ENCODE measurements around the gene CD9. TPM values are rescaled to one million over a fixed set of nuclear protein-coding genes. Genes with fewer than 3 reads are reported as not detected.
A peak's percentile ranks its signal among the peaks of the same experiment; 100 is the strongest.

The CD9 gene
- total and polyA plus RNA-seq, 4 experiments from 2014 or later = 1.4 to 5.8 (median 4.4) TPM

DNA sequence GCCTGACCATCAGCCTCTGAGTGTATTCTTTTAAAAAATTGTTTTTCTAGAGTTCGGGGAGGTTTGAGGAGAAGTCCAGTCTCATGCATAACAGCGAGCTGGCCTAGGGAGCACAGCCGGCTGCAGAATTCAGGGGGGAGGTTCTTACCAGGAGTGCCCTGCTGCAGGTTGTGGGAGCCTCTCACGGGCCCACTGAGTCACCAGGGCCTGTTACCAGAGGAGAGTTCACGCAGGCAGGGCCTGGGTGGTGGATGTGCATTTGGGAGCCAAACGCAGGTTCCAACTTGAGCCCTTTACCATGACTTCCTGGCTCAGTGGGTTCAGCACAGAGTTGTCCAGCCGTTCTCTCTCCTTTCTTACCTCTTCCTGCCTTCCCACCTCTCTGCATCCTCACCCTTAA lies 14.4 kb downstream of the CD9 start:
- H3K4me1 Mint-ChIP-seq = peaks cover 0 to 5% (median 4%) of the 10 kb centered on the region in 4 donors
- H3K27me3 Mint-ChIP-seq = no peaks in the 10 kb centered on the region
- CTCF ChIA-PET (ENCODE audit: partially characterized antibody) = interaction anchor here (1.7 kb wide), 1 partner anchor 70 kb away, joined by 7 read pairs; no protein-coding TSS in a partner anchor
- Histone ChIP-seq H3K27ac (ENCODE audit: low read depth, low read length) (no peak overlapping the region), H3K27me3 (ENCODE audit: insufficient read depth, low read length) (no peaks in the 10 kb centered on the region), H3K4me3 (ENCODE audit: low read length in 2 of 2) (no peak overlapping the region), H3K4me1 (ENCODE audit: insufficient read depth, low read length) (no peaks in the 10 kb centered on the region), H3K36me3 (ENCODE audit: insufficient read depth, low read length) (no peaks in the 10 kb centered on the region), H3K9me3 (ENCODE audit: control insufficient read depth in 1 of 2, low read length in 2 of 2) (no peaks in the 10 kb centered on the region)
- H3K9me3 Mint-ChIP-seq = no peaks in the 10 kb centered on the region
- no peak for DNase-seq
- H3K4me3 Mint-ChIP-seq = no peak overlapping the region
- no peak overlapping the region for H3K27ac Mint-ChIP-seq
- no peaks in the 10 kb centered on the region for H3K36me3 Mint-ChIP-seq
- intact Hi-C loops (cut with micrococcal nuclease) = no loop called here
- POLR2A ChIA-PET (ENCODE audit: partially characterized antibody) = no interaction called here

DNA sequence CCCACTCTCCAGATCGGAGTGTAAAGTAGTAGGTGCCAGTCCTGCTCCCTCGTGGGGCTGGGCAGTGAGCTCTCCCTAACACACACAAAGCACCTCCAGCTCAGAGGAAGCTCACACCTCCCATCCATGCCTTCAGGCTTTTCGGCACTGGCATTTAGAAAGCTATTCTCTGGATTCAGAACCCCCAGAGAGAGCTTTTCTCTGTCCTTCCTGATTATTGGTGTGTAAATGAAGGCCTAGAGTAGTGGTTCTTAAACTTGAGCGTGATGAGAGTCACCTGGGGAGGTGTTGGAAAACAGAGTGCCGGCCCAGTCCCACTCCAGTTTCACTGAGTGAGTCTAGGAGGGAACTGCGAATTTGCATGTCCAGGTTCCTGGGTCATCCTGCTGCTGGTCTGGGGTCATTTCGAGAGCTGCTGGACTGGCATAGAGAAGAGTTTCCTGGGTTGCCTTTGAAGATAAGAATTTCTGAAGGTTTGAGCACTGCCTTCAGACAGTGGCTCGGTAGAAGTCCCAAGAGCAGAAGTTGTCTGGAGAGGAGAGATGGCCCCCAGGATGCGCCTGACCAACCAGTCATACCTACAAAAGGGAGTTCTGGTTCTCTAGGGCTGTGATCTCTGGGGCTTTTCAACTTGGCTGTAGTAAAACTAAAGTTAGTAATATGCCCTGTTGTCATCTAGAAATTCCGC lies 15.1 kb downstream of the CD9 start:
- no peak for DNase-seq
- peaks cover 0 to 5% (median 4%) of the 10 kb centered on the region in 4 donors for H3K4me1 Mint-ChIP-seq
- H3K36me3 Mint-ChIP-seq = no peaks in the 10 kb centered on the region
- no peaks in the 10 kb centered on the region for H3K27me3 ChIP-seq (ENCODE audit: insufficient read depth, low read length)
- H3K4me3 Mint-ChIP-seq = no peak overlapping the region
- ChIA-PET CTCF (ENCODE audit: partially characterized antibody) (no interaction called here), POLR2A (ENCODE audit: partially characterized antibody) (no interaction called here)
- no peaks in the 10 kb centered on the region for H3K9me3 Mint-ChIP-seq
- no peaks in the 10 kb centered on the region for H3K27me3 Mint-ChIP-seq
- H3K27ac ChIP-seq (ENCODE audit: low read depth, low read length) = no peak overlapping the region
- H3K4me1 ChIP-seq (ENCODE audit: insufficient read depth, low read length) = no peaks in the 10 kb centered on the region
- no peak overlapping the region for H3K4me3 ChIP-seq (ENCODE audit: low read length in 2 of 2)
- H3K36me3 ChIP-seq (ENCODE audit: insufficient read depth, low read length) = no peaks in the 10 kb centered on the region
- no peaks in the 10 kb centered on the region for H3K9me3 ChIP-seq (ENCODE audit: control insufficient read depth in 1 of 2, low read length in 2 of 2)
- H3K27ac Mint-ChIP-seq = no peak overlapping the region
- intact Hi-C loops (cut with micrococcal nuclease) = no loop called here

DNA sequence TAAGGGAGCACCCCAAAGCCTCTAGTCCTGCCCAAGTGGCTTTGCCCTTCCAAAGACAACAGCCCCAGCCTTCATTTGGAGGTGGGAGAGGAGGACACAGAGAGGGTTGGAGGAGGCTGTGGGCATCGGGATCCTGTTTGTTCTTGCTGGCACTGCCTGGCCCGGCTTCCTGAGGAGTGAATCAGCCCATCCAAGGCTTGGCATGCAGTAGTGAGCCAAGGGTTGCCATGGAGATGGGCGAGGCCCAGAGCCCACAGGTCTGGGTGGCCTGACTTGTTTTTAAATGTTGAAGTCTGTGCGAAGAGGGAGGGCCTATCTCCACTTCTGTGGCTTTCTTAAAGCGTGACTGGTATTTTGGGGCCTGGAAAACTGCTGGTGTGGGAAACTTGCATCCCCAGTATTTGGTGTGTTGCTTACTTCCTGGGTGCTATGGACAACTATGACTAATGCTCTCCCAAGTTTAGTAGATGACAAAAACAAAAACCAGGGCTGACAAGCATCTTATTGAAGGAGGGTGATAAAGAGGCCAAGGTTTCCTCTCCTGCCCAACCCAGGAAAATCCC lies 15.8 kb downstream of the CD9 start:
- POLR2A ChIA-PET (ENCODE audit: partially characterized antibody) = no interaction called here
- Histone ChIP-seq H3K4me3 (ENCODE audit: low read length in 2 of 2) (no peak overlapping the region), H3K27me3 (ENCODE audit: insufficient read depth, low read length) (no peaks in the 10 kb centered on the region), H3K4me1 (ENCODE audit: insufficient read depth, low read length) (no peaks in the 10 kb centered on the region), H3K36me3 (ENCODE audit: insufficient read depth, low read length) (no peaks in the 10 kb centered on the region), H3K9me3 (ENCODE audit: control insufficient read depth in 1 of 2, low read length in 2 of 2) (no peaks in the 10 kb centered on the region), H3K27ac (ENCODE audit: low read depth, low read length) (no peak overlapping the region)
- Mint-ChIP-seq H3K36me3 (no peaks in the 10 kb centered on the region), H3K4me3 (no peak overlapping the region), H3K27ac (peak overlapping the region in 1 of 7 donors; percentile 70), H3K9me3 (no peaks in the 10 kb centered on the region), H3K4me1 (peaks cover 0 to 5% (median 4%) of the 10 kb centered on the region in 4 donors), H3K27me3 (no peaks in the 10 kb centered on the region)
- no peak for DNase-seq
- intact Hi-C loops (cut with micrococcal nuclease) = no loop called here
- CTCF ChIA-PET (ENCODE audit: partially characterized antibody) = no interaction called here

DNA sequence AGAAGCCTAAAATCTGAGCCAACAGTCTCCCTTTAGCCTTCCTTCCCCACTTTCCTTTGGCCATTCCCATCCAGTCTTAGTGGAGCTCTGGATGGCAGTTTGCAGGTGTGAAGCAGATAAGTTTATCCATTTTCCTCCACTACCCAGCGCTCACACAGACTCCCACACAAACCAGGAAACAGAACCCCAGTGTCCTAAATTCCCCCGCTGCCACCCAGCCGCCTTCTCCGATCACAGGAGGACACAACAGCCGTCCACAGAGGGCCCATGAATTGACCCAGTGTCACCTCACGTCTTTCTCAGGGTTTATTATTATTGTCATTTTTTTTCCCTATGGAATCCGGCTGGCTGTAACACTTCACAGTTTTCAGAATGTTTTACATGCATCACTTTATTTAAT lies 16.4 kb downstream of the CD9 start:
- H3K27ac ChIP-seq (ENCODE audit: low read depth, low read length) = no peak overlapping the region
- Mint-ChIP-seq H3K27me3 (no peaks in the 10 kb centered on the region), H3K4me1 (peaks cover 0 to 5% (median 4%) of the 10 kb centered on the region in 4 donors), H3K36me3 (no peaks in the 10 kb centered on the region), H3K9me3 (no peaks in the 10 kb centered on the region), H3K4me3 (no peak overlapping the region), H3K27ac (no peak overlapping the region)
- H3K27me3 ChIP-seq (ENCODE audit: insufficient read depth, low read length) = no peaks in the 10 kb centered on the region
- H3K4me1 ChIP-seq (ENCODE audit: insufficient read depth, low read length) = no peaks in the 10 kb centered on the region
- H3K9me3 ChIP-seq (ENCODE audit: control insufficient read depth in 1 of 2, low read length in 2 of 2) = no peaks in the 10 kb centered on the region
- no peak for DNase-seq
- POLR2A ChIA-PET (ENCODE audit: partially characterized antibody) = no interaction called here
- CTCF ChIA-PET (ENCODE audit: partially characterized antibody) = no interaction called here
- no peak overlapping the region for H3K4me3 ChIP-seq (ENCODE audit: low read length in 2 of 2)
- intact Hi-C loops (cut with micrococcal nuclease) = no loop called here
- no peaks in the 10 kb centered on the region for H3K36me3 ChIP-seq (ENCODE audit: insufficient read depth, low read length)

- ChIA-PET CTCF (ENCODE audit: partially characterized antibody) (no interaction called here), POLR2A (ENCODE audit: partially characterized antibody) (no interaction called here)
- Histone ChIP-seq H3K9me3 (ENCODE audit: control insufficient read depth in 1 of 2, low read length in 2 of 2) (no peaks in the 10 kb centered on the region), H3K27ac (ENCODE audit: low read depth, low read length) (no peak overlapping the region), H3K4me1 (ENCODE audit: insufficient read depth, low read length) (no peaks in the 10 kb centered on the region), H3K4me3 (ENCODE audit: low read length in 2 of 2) (no peak overlapping the region), H3K36me3 (ENCODE audit: insufficient read depth, low read length) (no peaks in the 10 kb centered on the region), H3K27me3 (ENCODE audit: insufficient read depth, low read length) (no peaks in the 10 kb centered on the region)
- Mint-ChIP-seq H3K9me3 (no peaks in the 10 kb centered on the region), H3K27me3 (no peaks in the 10 kb centered on the region), H3K27ac (peak overlapping the region in 2 of 7 donors; percentile 11 to 43), H3K36me3 (no peaks in the 10 kb centered on the region), H3K4me3 (no peak overlapping the region), H3K4me1 (peaks cover 0 to 5% (median 4%) of the 10 kb centered on the region in 4 donors)
- intact Hi-C loops (cut with micrococcal nuclease) = no loop called here
- no peak for DNase-seq
Observed at GRCh38 chr12:6218347-6218925, 18.2 kb downstream of the CD9 start.

- Mint-ChIP-seq H3K36me3 (no peaks in the 10 kb centered on the region), H3K27ac (no peak overlapping the region), H3K27me3 (peaks cover 0 to 1% of the 10 kb centered on the region in 2 donors), H3K4me3 (no peak overlapping the region), H3K9me3 (no peaks in the 10 kb centered on the region), H3K4me1 (peaks cover 0 to 5% (median 4%) of the 10 kb centered on the region in 4 donors)
- H3K36me3 ChIP-seq (ENCODE audit: insufficient read depth, low read length) = no peaks in the 10 kb centered on the region
- ChIA-PET POLR2A (ENCODE audit: partially characterized antibody) (no interaction called here), CTCF (ENCODE audit: partially characterized antibody) (no interaction called here)
- no peak overlapping the region for H3K4me3 ChIP-seq (ENCODE audit: low read length in 2 of 2)
- intact Hi-C loops (cut with micrococcal nuclease) = no loop called here
- no peak overlapping the region for H3K27ac ChIP-seq (ENCODE audit: low read depth, low read length)
- H3K9me3 ChIP-seq (ENCODE audit: control insufficient read depth in 1 of 2, low read length in 2 of 2) = no peaks in the 10 kb centered on the region
- DNase-seq = no peak
- no peaks in the 10 kb centered on the region for H3K4me1 ChIP-seq (ENCODE audit: insufficient read depth, low read length)
- H3K27me3 ChIP-seq (ENCODE audit: insufficient read depth, low read length) = no peaks in the 10 kb centered on the region
Observed at GRCh38 chr12:6219980-6220379, 19.8 kb downstream of the CD9 start.

GRCh38 chr12:6221146-6221545 lies 20.9 kb downstream of the CD9 start:
- POLR2A ChIA-PET (ENCODE audit: partially characterized antibody) = no interaction called here
- CTCF ChIA-PET (ENCODE audit: partially characterized antibody) = no interaction called here
- Histone ChIP-seq H3K4me3 (ENCODE audit: low read length in 2 of 2) (no peak overlapping the region), H3K36me3 (ENCODE audit: insufficient read depth, low read length) (no peaks in the 10 kb centered on the region), H3K9me3 (ENCODE audit: control insufficient read depth in 1 of 2, low read length in 2 of 2) (no peaks in the 10 kb centered on the region), H3K4me1 (ENCODE audit: insufficient read depth, low read length) (no peaks in the 10 kb centered on the region), H3K27ac (ENCODE audit: low read depth, low read length) (no peak overlapping the region), H3K27me3 (ENCODE audit: insufficient read depth, low read length) (no peaks in the 10 kb centered on the region)
- Mint-ChIP-seq H3K27me3 (peaks cover 0 to 1% of the 10 kb centered on the region in 2 donors), H3K4me1 (peaks cover 0 to 4% (median 4%) of the 10 kb centered on the region in 4 donors), H3K36me3 (no peaks in the 10 kb centered on the region), H3K27ac (no peak overlapping the region), H3K9me3 (no peaks in the 10 kb centered on the region), H3K4me3 (no peak overlapping the region)
- DNase-seq = no peak
- intact Hi-C loops (cut with micrococcal nuclease) = no loop called here

Data from CD4-positive, alpha-beta memory T cell (primary cell).